Stimulated activated CD8-positive, alpha-beta memory T cell treated with anti-CD3 and anti-CD28 coated beads, Interleukin-2, amount 100 ng/mL, for 48 hours (primary cell): ENCODE measurements around the gene GDF2.

Experiments used
- DNase-seq, 2 donors: peaks; one replicate each; pipeline ENCODE4 v3.0.0-alpha.2; 2020; ENCODE audit warnings: low read depth in 2 of 2

GDF2 gene

GRCh38 chr10:47291682-47292081 lies 30.6 kb upstream of the GDF2 start:
- DNase-seq: no peak

DNA sequence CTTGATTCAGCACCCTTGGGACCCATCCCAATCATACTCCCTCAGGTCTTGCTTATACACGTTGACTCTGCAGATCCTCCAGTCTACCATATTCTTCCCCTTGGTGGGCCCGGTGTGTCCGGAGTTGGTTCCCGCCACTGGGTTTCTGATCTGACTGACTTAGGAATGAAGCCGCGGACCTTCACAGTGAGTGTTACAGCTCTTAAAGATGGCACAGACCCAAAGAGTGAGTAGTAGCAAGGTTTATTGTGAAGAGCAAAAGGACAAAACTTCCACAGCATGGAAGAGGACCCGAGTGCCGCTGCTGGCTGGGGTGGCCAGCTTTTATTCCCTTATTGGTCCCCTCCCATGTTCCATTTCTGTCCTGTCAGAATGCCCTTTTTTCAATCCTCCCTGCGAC lies 28.2 kb upstream of the GDF2 start:
- DNase-seq: no peak

- DNase-seq: no peak
These were observed 27.8 kb upstream of the GDF2 start for GRCh38 chr10:47294501-47294900.

DNA sequence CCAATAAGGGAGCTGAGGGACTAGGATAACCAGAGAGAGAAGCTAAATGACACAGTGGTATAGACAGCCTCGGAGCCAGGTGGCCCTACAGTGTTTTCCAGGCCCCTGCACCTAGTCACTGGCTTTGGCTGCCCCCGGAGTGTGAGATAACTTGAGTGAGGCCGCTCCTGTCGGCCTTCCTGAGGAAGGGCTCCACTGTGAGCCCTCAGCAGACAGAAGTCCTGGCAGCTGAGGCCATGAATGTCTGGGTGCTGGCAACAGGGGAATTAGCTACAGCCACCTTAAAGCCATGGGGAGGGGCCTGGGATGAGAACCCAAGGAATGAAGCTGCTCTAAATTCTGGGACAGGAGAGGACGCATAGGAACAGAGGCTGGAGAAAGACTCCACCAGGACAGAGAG lies 26.8 kb upstream of the GDF2 start:
- DNase-seq: no peak

- DNase-seq: no peak
These were observed 25.9 kb upstream of the GDF2 start for GRCh38 chr10:47296156-47296894.

DNA sequence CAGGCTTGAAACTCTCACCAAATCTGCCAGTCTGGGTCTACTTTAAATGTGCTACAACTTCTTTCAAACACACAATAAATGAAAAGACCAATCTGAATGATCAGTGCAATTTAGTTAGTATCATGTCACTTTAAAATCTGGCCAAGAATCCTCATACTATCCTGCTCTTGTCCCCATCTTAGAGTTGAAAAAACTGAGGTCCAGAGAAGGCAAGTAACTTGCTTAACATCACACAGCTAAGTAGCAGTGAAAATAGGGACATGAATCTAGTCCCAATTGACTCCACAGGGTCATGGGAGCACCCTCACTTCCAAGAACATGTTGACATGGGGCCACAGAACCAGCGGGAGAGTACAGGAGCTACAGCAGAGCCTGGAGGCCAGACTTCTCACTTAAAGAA lies 25.3 kb upstream of the GDF2 start:
- no peak for DNase-seq

DNA sequence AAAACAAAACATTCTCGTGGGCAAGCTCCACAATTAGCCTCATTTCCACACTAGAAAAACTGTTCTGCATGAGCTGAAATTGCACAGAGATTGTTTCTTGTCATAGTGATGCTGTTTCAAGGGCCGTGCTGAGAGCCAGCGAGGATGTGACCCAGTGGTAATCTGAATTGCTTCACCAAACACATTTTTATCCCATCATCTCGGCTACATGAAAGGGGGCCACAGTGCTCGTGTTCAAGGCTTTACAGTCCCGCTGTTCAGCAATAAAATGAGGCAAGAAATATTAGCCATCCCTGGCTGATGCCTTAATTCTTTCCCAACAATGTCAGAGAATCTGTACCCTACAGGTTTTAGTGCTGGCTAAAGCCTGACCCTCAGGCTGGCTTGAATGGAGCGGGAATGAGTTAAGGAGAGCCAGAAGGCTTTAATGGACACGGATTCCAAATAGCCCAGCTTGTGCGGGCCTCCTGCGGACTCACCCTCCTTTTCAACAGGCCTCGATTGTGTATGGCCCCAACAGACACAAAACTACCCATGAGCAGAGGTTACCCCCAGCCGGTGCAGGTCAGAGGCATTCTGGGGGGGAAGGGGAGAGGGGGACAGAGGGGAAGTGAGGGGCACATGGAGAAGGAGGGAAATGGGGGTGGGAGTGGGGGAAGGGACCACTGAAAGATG lies 24.3 kb upstream of the GDF2 start:
- no peak for DNase-seq

GRCh38 chr10:47298715-47299114 lies 23.5 kb upstream of the GDF2 start:
- DNase-seq: no peak

GRCh38 chr10:47299611-47300428 lies 22.4 kb upstream of the GDF2 start, which contains the start of gene GDF10:
Gene GDF10, plus strand, starts transcription at chr10:47300197. Its CDS starts 455 bp downstream, at chr10:47300652.
- DNase-seq: no peak

DNA sequence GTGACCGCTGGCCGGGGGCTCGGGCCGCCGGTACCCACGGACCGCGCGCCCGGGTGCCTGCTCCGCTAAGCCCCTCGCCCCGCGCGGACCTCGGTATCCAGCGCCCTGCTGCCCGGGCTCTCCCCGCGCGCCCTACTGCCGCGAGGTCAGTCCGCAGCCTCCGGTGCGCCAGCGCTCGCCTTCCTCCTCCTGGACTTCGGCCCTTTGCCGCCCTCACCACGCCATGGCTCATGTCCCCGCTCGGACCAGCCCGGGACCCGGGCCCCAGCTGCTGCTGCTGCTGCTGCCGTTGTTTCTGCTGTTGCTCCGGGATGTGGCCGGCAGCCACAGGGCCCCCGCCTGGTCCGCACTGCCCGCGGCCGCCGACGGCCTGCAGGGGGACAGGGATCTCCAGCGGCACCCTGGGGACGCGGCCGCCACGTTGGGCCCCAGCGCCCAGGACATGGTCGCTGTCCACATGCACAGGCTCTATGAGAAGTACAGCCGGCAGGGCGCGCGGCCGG lies 21.8 kb upstream of the GDF2 start:
- DNase-seq: no peak

- DNase-seq: no peak
These were observed 20.4 kb upstream of the GDF2 start for GRCh38 chr10:47301833-47302232.

DNA sequence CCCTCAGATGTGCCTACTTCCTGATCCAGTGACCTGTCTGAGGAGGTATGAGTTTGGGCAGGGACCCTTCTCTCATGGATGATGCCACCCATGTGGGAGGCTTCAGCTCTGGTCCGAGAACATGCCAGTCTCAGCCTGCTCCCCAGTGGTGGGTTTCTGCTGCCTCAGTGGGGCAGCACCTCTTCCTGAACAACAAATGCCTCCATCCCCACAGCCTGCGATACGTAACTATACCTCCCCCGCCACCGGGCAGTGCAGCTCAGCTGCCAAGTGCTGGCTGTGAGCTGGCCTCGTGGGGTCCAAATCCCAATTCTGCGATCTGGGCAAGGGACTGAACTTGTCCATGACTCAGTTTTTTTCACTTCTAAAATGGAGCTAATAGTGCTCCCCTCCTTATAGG lies 19.1 kb upstream of the GDF2 start:
- DNase-seq: no peak

GRCh38 chr10:47303866-47304265 lies 18.4 kb upstream of the GDF2 start:
- DNase-seq: no peak

- no peak for DNase-seq
These were observed 16.7 kb upstream of the GDF2 start for GRCh38 chr10:47305566-47305965.

GRCh38 chr10:47306387-47307210 lies 15.7 kb upstream of the GDF2 start:
- no peak for DNase-seq

GRCh38 chr10:47307381-47307780 lies 14.9 kb upstream of the GDF2 start:
- no peak for DNase-seq

GRCh38 chr10:47308775-47309174 lies 13.5 kb upstream of the GDF2 start:
- DNase-seq: no peak

DNA sequence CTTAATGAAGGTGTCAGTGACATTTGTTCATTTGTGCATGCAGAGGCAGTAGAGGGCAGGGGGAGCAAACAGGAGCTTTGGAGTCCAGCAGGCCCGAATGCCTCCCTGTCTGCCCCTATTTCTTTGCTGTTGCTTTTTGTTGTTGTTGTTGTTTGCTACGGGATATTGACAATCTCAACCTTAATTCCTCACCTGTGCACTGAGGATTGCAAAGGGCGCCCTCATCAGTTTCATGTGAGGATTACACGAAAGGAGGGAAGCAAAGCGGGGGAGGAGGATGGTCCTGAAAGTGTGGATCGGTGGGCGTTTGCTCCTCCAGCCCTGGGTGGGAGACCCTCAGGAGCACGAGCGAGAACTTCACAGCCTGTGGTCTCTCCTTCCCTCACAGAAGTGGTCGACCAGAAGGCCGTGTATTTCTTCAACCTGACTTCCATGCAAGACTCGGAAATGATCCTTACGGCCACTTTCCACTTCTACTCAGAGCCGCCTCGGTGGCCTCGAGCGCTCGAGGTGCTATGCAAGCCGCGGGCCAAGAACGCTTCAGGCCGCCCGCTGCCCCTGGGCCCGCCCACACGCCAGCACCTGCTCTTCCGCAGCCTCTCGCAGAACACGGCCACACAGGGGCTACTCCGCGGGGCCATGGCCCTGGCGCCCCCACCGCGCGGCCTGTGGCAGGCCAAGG lies 12.7 kb upstream of the GDF2 start:
- DNase-seq: no peak

DNA sequence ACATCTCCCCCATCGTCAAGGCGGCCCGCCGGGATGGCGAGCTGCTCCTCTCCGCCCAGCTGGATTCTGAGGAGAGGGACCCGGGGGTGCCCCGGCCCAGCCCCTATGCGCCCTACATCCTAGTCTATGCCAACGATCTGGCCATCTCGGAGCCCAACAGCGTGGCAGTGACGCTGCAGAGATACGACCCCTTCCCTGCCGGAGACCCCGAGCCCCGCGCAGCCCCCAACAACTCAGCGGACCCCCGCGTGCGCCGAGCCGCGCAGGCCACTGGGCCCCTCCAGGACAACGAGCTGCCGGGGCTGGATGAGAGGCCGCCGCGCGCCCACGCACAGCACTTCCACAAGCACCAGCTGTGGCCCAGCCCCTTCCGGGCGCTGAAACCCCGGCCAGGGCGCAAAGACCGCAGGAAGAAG lies 12.2 kb upstream of the GDF2 start:
- DNase-seq: no peak

DNA sequence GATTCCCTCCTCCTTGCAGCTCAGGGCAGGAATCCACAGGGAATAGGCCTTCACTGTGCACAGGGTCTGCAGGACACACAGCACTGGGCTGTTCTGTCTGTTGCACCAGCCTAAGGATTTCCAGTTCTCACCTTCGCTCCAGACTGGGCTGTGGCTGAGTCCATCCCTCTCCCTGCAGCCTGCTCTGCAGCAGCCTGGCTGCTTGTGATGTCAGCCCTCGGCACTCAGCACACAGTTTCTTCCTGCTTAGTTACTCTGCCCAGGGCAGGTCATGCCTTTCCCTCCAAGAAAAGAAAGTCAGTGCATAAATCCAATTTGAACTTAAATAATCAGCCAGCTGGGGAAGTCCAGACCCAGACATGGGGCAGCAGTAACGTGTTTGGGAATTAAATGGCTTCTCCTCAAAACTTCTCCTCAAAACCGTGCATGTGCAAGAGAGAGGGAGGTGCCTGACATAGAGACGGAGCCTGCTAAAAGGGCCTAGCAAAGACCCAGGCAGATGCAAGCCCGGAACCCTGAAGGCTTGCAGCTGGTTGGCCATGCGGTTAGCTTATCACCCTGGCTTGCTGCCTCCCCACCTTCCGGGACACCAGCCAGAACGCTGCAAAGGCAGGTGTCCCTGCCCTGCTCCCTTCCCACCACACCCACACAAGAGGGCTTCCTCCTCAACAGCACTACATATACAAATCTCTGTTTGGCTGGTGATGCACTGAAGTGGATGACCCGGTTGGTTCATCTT lies 10.9 kb upstream of the GDF2 start:
- DNase-seq: no peak
